Activated gamma-delta T cell treated with anti-CD3 and anti-CD28 coated beads, Interleukin-2, amount 50 U/mL, for 16 hours (primary cell): ENCODE measurements around the gene CNPY3.
"Not testable (repeated sequence)": the region's sequence is repeated elsewhere in the genome, so short reads cannot be mapped to it uniquely, and the experiment has no call there.

Experiments used
- DNase-seq: peaks from one replicate; pipeline ENCODE4 v3.0.0-alpha.2; 2020; ENCODE audit warnings: low read depth

Gene CNPY3

DNA sequence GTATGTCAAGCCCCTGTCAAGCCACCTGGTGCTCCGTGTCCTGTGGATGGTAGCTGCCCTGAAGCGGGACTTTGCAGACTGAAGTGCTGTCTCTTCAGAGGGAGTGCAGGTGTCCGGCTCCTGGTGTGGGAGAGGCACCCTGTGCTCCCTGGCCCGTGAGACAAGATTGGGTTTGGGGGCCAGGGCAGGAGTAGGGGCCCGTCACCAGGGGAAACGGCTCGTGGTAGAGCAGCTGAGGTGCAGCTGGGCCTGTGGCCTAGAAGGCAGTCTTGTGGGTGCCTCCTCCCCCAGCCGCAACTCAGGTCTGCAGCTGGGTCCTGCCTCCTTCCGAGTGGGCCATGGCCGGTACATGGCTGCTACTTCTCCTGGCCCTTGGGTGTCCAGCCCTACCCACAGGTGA lies 13.5 kb upstream of the CNPY3 start, which contains the start of gene PTCRA:
Gene PTCRA (plus strand): TSS at position 322 of the 400 bp plus-strand sequence. CDS start 17 bp downstream, at position 339.
- no peak for DNase-seq

DNA sequence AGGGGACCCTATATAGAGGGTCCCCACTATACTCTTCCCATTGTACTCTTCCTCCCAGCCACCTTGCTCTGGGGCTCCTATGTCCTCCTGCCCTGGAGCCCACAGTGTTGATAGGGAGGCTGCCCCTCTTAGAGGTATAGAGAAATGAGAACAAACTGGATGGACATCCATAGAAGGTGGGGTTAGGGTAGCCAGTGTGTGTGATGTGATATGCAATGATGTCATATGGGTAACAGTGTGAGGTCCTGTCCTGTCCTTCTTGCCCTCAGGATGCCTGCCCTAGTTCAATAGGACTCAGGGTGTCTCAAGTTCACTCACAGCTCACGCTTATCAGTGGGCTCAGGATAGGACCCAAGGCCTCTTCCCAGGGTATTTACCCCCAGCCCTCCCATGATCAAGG lies 13.0 kb upstream of the CNPY3 start:
- no peak for DNase-seq

GRCh38 chr6:42921801-42922200 lies 7.5 kb upstream of the CNPY3 start:
- no peak for DNase-seq

- no peak for DNase-seq
These were observed 5.6 kb upstream of the CNPY3 start for GRCh38 chr6:42923666-42924065.

- DNase-seq: no peak
These were observed 3.9 kb upstream of the CNPY3 start for GRCh38 chr6:42925248-42925857.

GRCh38 chr6:42929821-42930360 lies 611 bp downstream of the CNPY3 start:
- DNase-seq: peak; percentile 31

DNA sequence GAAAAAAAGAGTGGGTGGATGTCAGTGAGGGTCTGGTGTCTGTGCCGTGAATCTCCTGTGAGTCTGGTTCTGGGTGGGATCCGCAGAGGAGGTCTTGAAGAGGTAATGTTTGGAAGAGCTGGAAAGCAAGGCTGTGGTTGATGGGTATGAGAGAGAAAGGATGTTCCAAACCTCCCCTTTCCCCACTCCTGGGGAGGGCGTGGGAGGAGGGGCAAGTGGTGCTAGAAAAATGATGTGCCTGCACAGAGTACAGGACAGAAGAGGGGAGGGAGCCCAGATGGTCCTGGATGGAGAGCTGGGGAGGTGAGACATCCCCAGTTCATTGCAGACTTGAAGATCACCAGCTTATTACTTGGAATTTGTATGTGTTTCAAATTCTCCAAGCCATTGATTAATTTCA lies 3.1 kb downstream of the CNPY3 start:
- no peak for DNase-seq

DNA sequence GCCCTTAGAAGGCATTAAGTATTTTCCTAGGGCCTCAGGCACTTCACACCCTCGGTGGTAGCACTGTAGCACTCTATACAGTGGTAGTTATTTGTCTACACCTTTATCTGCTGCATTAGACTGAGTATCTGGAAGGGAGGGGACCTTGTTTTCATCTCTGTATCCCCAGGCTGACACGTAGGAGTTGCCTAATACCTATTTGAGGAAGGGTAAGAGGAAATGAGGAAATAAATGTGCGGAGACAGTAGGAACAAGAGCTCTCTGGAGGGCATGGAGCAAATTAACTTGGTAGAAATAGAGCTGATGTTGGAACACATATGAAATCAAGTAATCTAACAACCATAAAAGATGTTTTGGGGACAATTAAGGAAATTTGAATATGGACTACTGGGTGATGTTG lies 3.9 kb downstream of the CNPY3 start:
- DNase-seq: no peak

DNA sequence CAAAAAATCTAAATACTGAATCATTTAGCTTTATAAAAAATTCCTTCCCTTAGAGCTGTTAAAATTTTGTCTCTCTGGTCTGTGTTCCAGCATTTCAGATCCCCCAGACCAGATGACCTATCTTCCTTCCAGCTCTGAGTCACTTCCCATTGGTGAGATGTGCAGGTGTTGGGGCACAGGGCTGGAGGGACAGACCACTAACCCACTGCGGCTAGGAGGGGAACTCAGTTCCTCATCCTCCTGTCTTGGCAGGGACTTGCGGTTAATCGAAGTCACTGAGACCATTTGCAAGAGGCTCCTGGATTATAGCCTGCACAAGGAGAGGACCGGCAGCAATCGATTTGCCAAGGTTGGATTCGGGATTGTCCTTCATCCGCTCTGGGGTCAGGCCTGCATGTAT lies 6.0 kb downstream of the CNPY3 start:
- no peak for DNase-seq

DNA sequence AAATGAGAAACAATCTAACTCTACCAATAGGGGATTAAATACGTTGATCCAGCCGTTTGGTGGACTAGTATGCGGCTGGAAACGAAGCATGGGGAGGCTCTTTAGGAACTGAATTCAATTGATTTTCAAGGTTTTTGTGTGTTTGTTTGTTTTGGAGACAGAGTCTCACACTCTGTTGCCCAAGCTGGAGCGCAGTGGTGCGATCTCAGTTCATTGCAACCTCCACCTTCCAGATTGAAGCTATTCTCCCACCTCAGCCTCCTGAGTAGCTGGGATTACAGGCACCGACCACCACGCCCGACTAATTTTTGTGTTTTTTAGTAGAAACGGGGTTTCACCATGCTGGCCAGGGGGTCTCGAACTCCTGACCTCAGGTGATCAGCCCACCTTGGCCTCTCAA lies 7.1 kb downstream of the CNPY3 start:
- DNase-seq: no peak

DNA sequence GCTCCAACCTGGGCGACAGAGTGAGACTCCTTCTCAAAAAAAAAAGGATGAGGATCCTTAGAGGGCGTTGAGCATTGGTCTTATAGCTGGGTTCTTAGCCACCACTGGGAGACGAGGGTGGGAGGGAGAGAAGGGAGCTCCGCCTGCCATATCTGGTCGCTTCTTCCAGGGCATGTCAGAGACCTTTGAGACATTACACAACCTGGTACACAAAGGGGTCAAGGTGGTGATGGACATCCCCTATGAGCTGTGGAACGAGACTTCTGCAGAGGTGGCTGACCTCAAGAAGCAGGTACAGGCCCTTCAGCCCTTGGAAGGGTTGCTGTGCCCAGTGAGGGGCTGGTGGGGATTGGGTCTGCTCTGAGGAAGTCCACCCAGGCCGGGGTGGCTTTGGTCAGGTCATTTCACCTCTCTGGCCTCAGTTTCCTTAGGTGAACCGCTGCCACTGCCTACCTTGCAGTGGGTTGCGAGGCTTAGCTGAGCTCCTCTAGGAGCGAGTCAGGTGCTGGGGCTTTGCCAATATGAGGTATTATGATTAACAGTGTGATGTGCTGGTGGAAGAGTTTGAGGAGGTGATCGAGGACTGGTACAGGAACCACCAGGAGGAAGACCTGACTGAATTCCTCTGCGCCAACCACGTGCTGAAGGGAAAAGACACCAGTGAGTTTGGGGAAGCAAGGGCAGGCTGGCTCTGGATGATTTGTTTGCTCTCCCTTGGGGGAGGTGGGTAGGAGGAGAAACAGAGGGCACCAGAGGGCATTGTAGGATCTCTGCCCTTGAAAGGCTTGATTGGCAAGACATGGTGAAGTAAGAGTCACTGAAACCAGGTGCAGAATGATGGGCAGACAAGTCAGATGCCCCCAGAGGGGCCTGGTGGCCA lies 8.5 kb downstream of the CNPY3 start:
- no peak for DNase-seq

GRCh38 chr6:42938428-42938796 lies 9.1 kb downstream of the CNPY3 start:
- DNase-seq: no peak

DNA sequence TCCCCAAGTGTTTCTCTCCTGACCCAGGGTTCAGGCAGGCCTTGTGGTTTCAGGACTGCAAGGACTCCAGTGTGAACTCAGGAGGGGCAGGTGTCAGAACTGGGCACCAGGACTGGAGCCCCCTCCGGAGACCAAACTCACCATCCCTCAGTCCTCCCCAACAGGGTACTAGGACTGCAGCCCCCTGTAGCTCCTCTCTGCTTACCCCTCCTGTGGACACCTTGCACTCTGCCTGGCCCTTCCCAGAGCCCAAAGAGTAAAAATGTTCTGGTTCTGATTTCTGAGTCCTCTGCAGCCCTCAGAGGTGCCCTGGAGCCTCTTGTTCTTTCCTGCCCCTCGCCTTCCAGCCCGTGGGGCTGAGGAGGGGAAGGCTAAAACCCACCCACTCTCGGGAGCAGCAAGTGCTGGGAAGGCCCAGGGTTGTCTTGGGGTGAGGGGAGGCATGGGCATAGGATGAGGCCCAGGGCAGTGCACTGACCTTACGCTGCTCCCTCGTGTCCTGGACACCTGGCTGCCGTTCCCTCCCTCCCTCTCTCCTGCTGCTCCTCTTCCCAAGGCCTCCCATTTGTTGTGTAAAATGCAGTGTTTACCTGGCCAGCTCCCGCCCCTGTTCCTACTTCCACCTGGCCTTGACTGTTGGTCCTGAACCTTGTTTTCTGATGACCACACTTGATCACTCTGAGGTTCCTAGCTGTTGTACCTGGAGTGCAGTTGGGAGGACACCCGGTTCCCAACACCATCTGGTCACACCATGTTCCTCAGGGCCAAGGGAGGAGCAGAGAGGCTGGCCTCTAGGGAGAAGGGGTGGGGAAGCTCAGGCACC lies 9.9 kb downstream of the CNPY3 start:
- no peak for DNase-seq

DNA sequence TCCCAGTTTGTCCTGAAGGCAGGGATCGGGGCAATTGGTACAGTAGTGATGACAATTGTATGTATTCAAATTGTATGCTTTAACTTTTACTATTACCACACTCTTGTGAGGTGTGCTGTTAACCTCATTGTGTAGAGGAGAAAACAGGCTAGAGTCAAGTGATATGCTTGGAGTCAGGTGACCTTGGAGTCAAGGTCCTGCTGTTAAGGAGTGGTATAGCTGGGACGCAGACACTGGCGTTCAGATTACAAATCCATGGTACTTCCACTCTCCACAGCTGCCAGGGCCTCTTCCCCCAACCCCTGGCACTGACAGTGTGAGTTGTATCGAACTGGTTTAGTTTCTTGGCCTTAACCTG lies 10.5 kb downstream of the CNPY3 start:
- DNase-seq: no peak

- DNase-seq: no peak
These were observed 11.3 kb downstream of the CNPY3 start for GRCh38 chr6:42940493-42941045.

DNA sequence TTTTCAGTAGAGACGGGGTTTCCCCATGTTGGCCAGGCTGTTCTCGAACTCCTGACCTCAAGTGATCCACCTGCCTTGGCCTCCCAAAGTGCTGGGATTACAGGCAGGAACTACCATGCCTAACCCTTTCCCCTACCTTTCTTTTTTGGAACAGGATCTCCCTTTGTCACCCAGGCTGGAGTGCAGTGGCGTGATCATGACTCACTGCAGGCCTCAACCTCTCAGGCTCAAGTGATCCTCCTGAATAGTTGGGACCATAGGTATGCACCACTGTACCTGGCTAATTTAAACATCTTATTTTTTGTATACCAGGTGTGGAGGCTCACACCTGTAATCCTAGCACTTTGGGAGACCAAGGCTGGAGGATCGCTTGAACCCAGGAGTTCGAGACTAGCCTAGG lies 12.1 kb downstream of the CNPY3 start:
- not testable (repeated sequence) for DNase-seq

DNA sequence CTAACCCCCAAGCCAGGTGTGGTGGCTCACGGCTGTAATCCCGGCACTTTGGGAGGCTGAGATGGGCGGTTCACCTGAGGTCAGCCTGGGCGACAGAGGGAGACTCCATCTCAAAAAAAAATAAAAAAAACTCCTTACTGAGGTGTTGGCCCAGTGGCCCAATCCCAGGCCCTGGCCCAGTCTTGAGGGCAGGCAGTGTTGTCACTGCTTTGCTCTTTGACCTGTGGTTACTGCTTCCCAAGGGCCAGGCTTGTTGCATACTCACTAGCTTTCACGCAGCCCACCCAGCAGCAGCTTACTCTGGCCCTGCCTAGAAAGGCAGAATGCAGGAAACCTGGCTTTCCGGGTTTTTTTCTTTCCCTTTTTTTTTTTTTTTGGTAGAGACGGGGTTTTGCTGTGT lies 13.2 kb downstream of the CNPY3 start:
- no peak for DNase-seq

DNA sequence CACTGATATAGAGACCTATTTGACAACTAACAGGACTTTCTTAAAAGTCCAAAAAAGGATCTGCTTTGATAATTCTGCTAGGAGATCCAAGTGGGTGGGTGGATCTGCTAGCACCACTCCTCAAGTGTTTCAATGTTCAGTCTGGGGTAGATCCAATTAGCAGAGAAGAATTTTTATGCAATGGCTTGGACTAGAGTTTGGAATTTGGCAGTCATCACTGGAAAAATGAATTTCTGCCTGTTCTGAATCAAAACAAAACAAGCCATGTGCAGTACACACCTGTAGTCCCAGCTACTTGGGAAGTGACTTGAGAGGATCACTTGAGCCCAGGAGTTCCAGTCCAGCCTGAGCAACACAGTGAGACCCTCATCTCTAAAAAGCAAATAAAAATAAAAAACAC lies 18.7 kb downstream of the CNPY3 start:
- no peak for DNase-seq

GRCh38 chr6:42952389-42952788 lies 23.1 kb downstream of the CNPY3 start:
- DNase-seq: no peak

GRCh38 chr6:42954405-42954804 lies 25.1 kb downstream of the CNPY3 start:
- not testable (repeated sequence) for DNase-seq

DNA sequence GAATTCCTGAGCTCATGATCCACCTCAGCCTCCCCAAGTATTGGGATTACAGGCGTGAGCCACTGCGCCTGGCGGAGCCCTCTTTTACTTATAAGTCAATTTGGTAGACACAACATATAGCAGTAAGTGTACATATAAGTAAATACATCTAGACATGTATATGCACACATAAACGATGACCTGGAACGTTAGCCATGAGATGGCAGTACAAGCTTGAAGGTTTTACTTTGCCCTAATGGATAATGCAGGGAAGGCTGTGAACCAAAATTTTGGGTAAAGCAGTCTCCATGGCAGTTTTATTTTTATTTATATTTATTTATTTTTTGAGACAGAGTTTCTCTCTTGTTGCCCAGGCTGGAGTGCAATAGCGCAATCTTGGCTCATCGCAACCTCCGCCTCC lies 28.8 kb downstream of the CNPY3 start:
- no peak for DNase-seq

GRCh38 chr6:42959917-42960242 lies 30.6 kb downstream of the CNPY3 start:
- DNase-seq: no peak
